Measurements from ENCODE around the gene CCDC85A. TPM values are rescaled to one million over a fixed set of nuclear protein-coding genes. Genes with fewer than 3 reads are reported as not detected.

Gene CCDC85A
- total and polyA plus RNA-seq, 12 donors = 0.13 to 1.1 (median 0.65) TPM; not detected in 1

DNA sequence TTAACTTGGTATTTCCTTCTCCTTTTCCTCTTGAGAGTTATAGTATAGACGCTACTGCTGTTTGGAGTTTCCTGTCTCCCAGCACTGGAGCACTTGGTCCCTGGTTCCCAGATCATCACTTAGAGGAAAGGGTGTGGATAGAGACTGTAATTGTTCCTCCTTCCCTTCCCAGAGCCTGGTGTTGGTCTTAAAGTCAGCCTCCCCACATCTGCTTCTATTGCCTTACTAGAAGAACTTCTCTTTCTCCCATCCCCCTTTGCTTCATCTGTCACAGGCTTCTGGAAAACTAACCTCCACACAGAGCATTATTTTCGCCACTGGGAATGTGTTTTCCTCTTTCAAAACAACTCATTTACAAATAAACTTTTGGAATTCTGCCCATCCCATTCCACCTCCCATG is 131.0 kb downstream of the CCDC85A start:
- H3K9me3 ChIP-seq (replicated peaks in 1 of 3) = no peaks in the 10 kb centered on the region
- intact Hi-C loops (cut with DNase I) = no loop called here
- TF ChIP-seq POLR2A (IDR thresholded peaks at IDR 0.05) = no peak
- TF ChIP-seq, protein P1, sequence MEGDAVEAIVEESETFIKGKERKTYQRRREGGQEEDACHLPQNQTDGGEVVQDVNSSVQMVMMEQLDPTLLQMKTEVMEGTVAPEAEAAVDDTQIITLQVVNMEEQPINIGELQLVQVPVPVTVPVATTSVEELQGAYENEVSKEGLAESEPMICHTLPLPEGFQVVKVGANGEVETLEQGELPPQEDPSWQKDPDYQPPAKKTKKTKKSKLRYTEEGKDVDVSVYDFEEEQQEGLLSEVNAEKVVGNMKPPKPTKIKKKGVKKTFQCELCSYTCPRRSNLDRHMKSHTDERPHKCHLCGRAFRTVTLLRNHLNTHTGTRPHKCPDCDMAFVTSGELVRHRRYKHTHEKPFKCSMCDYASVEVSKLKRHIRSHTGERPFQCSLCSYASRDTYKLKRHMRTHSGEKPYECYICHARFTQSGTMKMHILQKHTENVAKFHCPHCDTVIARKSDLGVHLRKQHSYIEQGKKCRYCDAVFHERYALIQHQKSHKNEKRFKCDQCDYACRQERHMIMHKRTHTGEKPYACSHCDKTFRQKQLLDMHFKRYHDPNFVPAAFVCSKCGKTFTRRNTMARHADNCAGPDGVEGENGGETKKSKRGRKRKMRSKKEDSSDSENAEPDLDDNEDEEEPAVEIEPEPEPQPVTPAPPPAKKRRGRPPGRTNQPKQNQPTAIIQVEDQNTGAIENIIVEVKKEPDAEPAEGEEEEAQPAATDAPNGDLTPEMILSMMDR (IDR thresholded peaks at IDR 0.05) = no peak
- no peak overlapping the region for H3K4me3 ChIP-seq
- no peak overlapping the region for H3K27ac ChIP-seq
- no peaks in the 10 kb centered on the region for H3K4me1 ChIP-seq (replicated peaks in 1 of 2)
- no peaks in the 10 kb centered on the region for H3K27me3 ChIP-seq
- no peaks in the 10 kb centered on the region for H3K36me3 ChIP-seq (replicated peaks in 1 of 2)
- 43 to 56% (median 51%) methylated on average over 2 of the region's 2 CpGs for WGBS, 4 donors
- no peak for DNase-seq

DNA sequence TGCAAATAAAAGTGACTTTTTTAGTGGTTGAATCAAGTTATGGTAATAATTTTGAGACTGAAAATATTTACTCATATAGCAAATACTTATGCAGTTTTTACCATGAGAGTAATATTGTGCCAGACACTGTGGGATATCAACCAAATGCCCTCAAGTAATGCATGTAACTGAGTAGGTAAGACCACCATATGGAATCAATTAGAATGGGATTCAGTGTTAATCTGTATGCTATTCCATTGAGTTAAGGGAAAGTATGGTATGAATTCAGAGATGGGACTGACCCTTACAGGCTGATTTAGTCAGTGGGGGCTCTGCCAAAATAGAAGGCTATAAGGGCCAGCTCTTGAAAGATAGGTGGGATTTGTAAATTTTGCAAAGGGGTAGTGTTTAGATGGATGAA is 131.6 kb downstream of the CCDC85A start:
- intact Hi-C loops (cut with DNase I) = no loop called here
- no peaks in the 10 kb centered on the region for H3K27me3 ChIP-seq
- no peaks in the 10 kb centered on the region for H3K36me3 ChIP-seq (replicated peaks in 1 of 2)
- TF ChIP-seq POLR2A (IDR thresholded peaks at IDR 0.05) = no peak
- TF ChIP-seq, protein P1 (IDR thresholded peaks at IDR 0.05) = no peak
- H3K4me1 ChIP-seq (replicated peaks in 1 of 2) = no peaks in the 10 kb centered on the region
- no peak overlapping the region for H3K4me3 ChIP-seq
- DNase-seq = no peak
- no peak overlapping the region for H3K27ac ChIP-seq
- H3K9me3 ChIP-seq (replicated peaks in 1 of 3) = no peaks in the 10 kb centered on the region

DNA sequence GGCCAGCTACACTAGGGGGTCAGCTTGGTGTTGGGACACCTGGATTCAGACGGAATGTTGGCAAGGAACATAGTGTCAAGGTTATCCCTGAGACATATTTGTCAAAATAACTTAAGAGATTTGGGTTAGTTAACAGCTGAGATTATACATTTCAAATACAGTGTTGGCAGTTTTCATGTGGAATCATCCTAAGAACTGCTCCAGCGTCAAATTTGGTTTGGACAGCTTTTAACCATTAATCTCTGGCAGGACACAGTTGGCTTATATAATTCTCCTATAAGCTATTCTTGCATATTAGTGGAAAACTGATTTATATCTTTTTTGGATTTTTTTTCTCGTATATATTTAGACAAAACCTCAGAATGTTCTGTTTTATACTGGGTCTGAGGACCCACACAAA is 132.2 kb downstream of the CCDC85A start:
- H3K27me3 ChIP-seq = no peaks in the 10 kb centered on the region
- no peak for TF ChIP-seq POLR2A (IDR thresholded peaks at IDR 0.05)
- TF ChIP-seq, protein P1 (IDR thresholded peaks at IDR 0.05) = no peak
- 53 to 63% (median 61%) methylated on average over 3 of the region's 3 CpGs for WGBS, 4 donors
- no peaks in the 10 kb centered on the region for H3K36me3 ChIP-seq (replicated peaks in 1 of 2)
- no peaks in the 10 kb centered on the region for H3K4me1 ChIP-seq (replicated peaks in 1 of 2)
- no peaks in the 10 kb centered on the region for H3K9me3 ChIP-seq (replicated peaks in 1 of 3)
- no peak overlapping the region for H3K27ac ChIP-seq
- H3K4me3 ChIP-seq = no peak overlapping the region
- intact Hi-C loops (cut with DNase I) = no loop called here
- no peak for DNase-seq

DNA sequence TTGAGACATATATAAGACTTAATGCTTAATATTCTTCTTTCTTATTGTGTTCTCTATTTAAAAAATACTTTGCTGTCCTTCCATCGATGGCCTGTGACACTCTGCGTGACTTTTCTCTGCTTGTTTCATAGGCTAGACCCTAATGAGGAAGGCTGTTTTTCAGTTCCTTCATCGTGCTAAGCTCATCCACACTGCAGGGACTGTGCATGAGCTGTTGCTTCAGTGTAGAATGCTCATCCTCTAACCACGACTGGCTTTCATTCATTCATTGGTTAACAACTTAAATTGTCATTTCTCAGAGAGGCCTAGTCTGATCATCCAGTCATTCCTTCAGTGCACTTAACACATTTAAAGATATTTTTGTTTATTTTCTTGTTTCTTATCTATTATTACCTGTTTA is 134.4 kb downstream of the CCDC85A start:
- intact Hi-C loops (cut with DNase I) = no loop called here
- H3K9me3 ChIP-seq (replicated peaks in 1 of 3) = no peaks in the 10 kb centered on the region
- H3K4me3 ChIP-seq = no peak overlapping the region
- H3K27ac ChIP-seq = no peak overlapping the region
- H3K36me3 ChIP-seq (replicated peaks in 1 of 2) = no peaks in the 10 kb centered on the region
- TF ChIP-seq, protein P1 (IDR thresholded peaks at IDR 0.05) = no peak
- no peak for TF ChIP-seq POLR2A (IDR thresholded peaks at IDR 0.05)
- 69 to 85% (median 78%) methylated on average over 4 of the region's 4 CpGs for WGBS, 4 donors
- no peaks in the 10 kb centered on the region for H3K27me3 ChIP-seq
- no peaks in the 10 kb centered on the region for H3K4me1 ChIP-seq (replicated peaks in 1 of 2)
- no peak for DNase-seq
